ENCODE data around the gene COL27A1. TPM values are rescaled to one million over a fixed set of nuclear protein-coding genes. Genes with fewer than 3 reads are reported as not detected.

The COL27A1 gene
- total and polyA plus RNA-seq, 9 of the 15 experiments (the other 6 are each of a cell fraction or from before 2014, with no cell fraction given): 0.07 TPM; not detected in 8

DNA sequence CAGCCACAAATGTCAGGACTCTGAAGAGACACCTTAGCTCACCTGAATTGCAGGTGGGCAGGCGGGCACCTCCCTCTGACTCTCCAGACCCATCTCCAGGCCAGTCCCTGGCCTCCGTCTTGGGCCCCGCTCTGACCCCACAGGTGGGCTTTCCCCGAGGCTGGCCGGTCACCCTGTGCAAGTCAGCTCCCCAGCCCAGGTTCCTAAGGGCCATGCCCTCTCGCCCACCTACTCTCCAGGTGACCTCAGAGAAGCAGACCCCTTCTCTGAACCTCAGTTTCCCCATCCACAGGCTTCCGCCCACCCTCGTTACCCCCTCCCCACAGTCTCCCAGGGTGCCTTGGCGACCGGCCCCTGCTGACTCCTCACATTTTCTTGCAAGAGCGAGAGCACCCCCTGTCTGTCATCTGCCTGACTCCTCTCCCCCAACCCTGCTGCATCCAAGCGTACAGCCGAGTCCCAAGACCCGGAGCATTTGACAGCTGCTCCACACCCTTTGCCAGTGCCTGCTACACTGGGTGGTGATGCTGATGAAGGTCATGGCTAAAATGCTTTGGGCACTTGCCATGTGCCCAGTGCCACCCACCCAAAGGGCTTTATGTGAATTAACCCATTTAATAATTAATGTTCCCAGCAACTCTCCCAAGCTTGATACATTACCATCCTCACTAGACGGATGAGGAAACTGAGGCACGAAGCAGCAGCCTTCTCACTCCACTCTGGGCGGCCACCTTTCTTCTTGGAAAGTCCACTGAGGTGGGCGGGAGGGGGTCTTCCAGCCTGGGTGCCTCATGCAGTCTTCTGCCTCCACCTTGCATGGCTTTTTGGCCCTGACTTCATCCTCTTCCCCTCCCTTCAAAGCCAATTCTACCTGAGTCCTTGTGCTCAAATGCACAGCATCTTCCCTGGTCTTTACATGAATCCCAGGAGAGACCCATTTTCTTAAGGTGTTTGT, 116.5 kb downstream of the COL27A1 start:
- peaks cover under 1% of the 10 kb centered on the region for H4K20me1 ChIP-seq (replicated peaks; ENCODE audit: control insufficient read depth, insufficient read depth, low read length)
- in situ Hi-C loops (cut with MboI): no loop called here
- H3K9ac ChIP-seq (ENCODE audit: insufficient read depth in 1 of 2, low read depth in 2 of 2, low read length in 2 of 2): no peak overlapping the region
- intact Hi-C loops (cut with micrococcal nuclease): no loop called here
- no peak overlapping the region for H3K4me2 ChIP-seq (ENCODE audit: insufficient read depth, low read length)
- CTCF ChIA-PET (ENCODE audit: low intra/inter-chr PET ratio): interaction anchor here (0.6 kb wide), 1 partner anchor 1121 kb away, joined by 3 read pairs; the partner anchor contains the start of gene SLC31A2
- no TSS peak for BruUV-seq (replicated peaks)
- DNase-seq (ENCODE audit: extremely low read depth in 1 of 4, low spot score in 3 of 4): peak in 1 of 4 experiments; percentile 20
- WGBS (ENCODE audit: insufficient coverage, low coverage, missing lambda C conversion rate): 1% methylated on average over 17 of the region's 18 CpGs
- H2AFZ ChIP-seq (ENCODE audit: low read depth, low read length): no peak overlapping the region
- no peak overlapping the region for H3K27ac ChIP-seq (ENCODE audit: extremely low read depth, low read depth, low read length)
- no peaks in the 10 kb centered on the region for H3K79me2 ChIP-seq (ENCODE audit: control insufficient read depth, insufficient read depth, low read length)
- no peaks in the 10 kb centered on the region for H3K4me1 ChIP-seq (replicated peaks in 1 of 2; ENCODE audit: control insufficient read depth in 2 of 2, insufficient read depth in 2 of 2, low read length in 2 of 2)
- ATAC-seq: peak; percentile 78
- no peaks in the 10 kb centered on the region for H3K9me1 ChIP-seq (ENCODE audit: control insufficient read depth, insufficient read depth, low read length)
- POLR2A ChIA-PET: interaction anchor here (0.7 kb wide), 1 partner anchor 214 kb away, joined by 3 read pairs; no protein-coding TSS in a partner anchor
- H3K9me3 ChIP-seq (replicated peaks; ENCODE audit: control insufficient read depth, insufficient read depth, low read depth, low read length): no peaks in the 10 kb centered on the region
- H3K36me3 ChIP-seq (ENCODE audit: control insufficient read depth, insufficient read depth, low read length): no peaks in the 10 kb centered on the region
- H3K4me3 ChIP-seq: no peak overlapping the region
- H3K27me3 ChIP-seq (ENCODE audit: control insufficient read depth in 2 of 2, insufficient read depth in 2 of 2, low read length in 2 of 2): peaks cover 3 to 46% of the 10 kb centered on the region in 2 experiments; a peak in 2 of 5 replicates
- no peak for FAIRE-seq
- TF ChIP-seq MAFG (tag; conservative IDR thresholded peaks at IDR 0.05) (peak; percentile 73; the same call in 1 of the 2 replicates), C11orf30 (IDR thresholded peaks at IDR 0.05; ENCODE audit: low read depth) (peak; percentile 52; the same call in 1 of the 2 replicates), CBX3 (IDR thresholded peaks at IDR 0.05; ENCODE audit: borderline replicate concordance in 1 of 2, low read length in 2 of 2) (no peak), RAD21 (CRISPR knock-in tag; conservative IDR thresholded peaks at IDR 0.05 in 1 of 2, IDR thresholded peaks at IDR 0.05 in 1 of 2) (peak in 1 of 2 experiments; percentile 54; a peak in 3 of 4 replicates), ZNF316 (IDR thresholded peaks at IDR 0.05) (peak; percentile 47; the same call in 1 of the 2 replicates)
- TF ChIP-seq, protein P1, sequence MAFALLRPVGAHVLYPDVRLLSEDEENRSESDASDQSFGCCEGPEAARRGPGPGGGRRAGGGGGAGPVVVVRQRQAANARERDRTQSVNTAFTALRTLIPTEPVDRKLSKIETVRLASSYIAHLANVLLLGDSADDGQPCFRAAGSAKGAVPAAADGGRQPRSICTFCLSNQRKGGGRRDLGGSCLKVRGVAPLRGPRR (CRISPR knock-in tag; IDR thresholded peaks at IDR 0.05): no peak
- TF ChIP-seq, protein P2, sequence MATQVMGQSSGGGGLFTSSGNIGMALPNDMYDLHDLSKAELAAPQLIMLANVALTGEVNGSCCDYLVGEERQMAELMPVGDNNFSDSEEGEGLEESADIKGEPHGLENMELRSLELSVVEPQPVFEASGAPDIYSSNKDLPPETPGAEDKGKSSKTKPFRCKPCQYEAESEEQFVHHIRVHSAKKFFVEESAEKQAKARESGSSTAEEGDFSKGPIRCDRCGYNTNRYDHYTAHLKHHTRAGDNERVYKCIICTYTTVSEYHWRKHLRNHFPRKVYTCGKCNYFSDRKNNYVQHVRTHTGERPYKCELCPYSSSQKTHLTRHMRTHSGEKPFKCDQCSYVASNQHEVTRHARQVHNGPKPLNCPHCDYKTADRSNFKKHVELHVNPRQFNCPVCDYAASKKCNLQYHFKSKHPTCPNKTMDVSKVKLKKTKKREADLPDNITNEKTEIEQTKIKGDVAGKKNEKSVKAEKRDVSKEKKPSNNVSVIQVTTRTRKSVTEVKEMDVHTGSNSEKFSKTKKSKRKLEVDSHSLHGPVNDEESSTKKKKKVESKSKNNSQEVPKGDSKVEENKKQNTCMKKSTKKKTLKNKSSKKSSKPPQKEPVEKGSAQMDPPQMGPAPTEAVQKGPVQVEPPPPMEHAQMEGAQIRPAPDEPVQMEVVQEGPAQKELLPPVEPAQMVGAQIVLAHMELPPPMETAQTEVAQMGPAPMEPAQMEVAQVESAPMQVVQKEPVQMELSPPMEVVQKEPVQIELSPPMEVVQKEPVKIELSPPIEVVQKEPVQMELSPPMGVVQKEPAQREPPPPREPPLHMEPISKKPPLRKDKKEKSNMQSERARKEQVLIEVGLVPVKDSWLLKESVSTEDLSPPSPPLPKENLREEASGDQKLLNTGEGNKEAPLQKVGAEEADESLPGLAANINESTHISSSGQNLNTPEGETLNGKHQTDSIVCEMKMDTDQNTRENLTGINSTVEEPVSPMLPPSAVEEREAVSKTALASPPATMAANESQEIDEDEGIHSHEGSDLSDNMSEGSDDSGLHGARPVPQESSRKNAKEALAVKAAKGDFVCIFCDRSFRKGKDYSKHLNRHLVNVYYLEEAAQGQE (IDR thresholded peaks at IDR 0.05; ENCODE audit: borderline replicate concordance): peak; percentile 15; the same call in 1 of the 2 replicates
- TF ChIP-seq, protein P2 (CRISPR knock-in tag; IDR thresholded peaks at IDR 0.05; ENCODE audit: low read depth): no peak
- TF ChIP-seq, protein P3, sequence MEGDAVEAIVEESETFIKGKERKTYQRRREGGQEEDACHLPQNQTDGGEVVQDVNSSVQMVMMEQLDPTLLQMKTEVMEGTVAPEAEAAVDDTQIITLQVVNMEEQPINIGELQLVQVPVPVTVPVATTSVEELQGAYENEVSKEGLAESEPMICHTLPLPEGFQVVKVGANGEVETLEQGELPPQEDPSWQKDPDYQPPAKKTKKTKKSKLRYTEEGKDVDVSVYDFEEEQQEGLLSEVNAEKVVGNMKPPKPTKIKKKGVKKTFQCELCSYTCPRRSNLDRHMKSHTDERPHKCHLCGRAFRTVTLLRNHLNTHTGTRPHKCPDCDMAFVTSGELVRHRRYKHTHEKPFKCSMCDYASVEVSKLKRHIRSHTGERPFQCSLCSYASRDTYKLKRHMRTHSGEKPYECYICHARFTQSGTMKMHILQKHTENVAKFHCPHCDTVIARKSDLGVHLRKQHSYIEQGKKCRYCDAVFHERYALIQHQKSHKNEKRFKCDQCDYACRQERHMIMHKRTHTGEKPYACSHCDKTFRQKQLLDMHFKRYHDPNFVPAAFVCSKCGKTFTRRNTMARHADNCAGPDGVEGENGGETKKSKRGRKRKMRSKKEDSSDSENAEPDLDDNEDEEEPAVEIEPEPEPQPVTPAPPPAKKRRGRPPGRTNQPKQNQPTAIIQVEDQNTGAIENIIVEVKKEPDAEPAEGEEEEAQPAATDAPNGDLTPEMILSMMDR (IDR thresholded peaks at IDR 0.05 in 2 of 3, conservative IDR thresholded peaks at IDR 0.05 in 1 of 3; ENCODE audit: insufficient read depth in 2 of 3, low read depth in 1 of 3, low read length in 3 of 3): peak; percentile 34 to 42 (median 38); a peak in 5 of 6 replicates

All from K562 (cell line).